DND-41 (cell line): Measurements from ENCODE around the gene KAT6B.

ENCODE experiments used
- CTCF ChIP-seq: IDR thresholded peaks from 2 replicates; pipeline ENCODE4 v1.5.1; 2012; ENCODE audit warnings: borderline replicate concordance, low read length, moderate library complexity, mild to moderate bottlenecking; ENCODE audit not compliant: poor library complexity, severe bottlenecking; ENCODE audit errors: extremely low read depth
- EZH2 ChIP-seq: IDR thresholded peaks from 3 replicates; pipeline ENCODE4 v1.6.1; 2012; ENCODE audit warnings: borderline replicate concordance, low read depth, mild to moderate bottlenecking, moderate library complexity, low read length, inconsistent platforms; ENCODE audit not compliant: severe bottlenecking

GRCh38 chr10:74823791-74824183 is 2.6 kb upstream of the KAT6B start:
- TF ChIP-seq CTCF (no peak), EZH2 (no peak)
